ENCODE data around the gene RIMKLA.

Gene RIMKLA

GRCh38 chr1:42358791-42359190 lies 21.8 kb upstream of the RIMKLA start:
- Histone ChIP-seq H3K4me2 (ENCODE audit: low read length) (no peak overlapping the region), H3K36me3 (ENCODE audit: insufficient read depth, low read length) (no peaks in the 10 kb centered on the region), H3K4me3 (ENCODE audit: low read depth, low read length, poor library complexity, severe bottlenecking) (no peak overlapping the region), H3K79me2 (ENCODE audit: insufficient read depth, low read length) (no peaks in the 10 kb centered on the region), H3K27ac (ENCODE audit: low read depth, low read length, poor library complexity, severe bottlenecking) (no peak overlapping the region), H3K4me1 (ENCODE audit: insufficient read depth, low read length, severe bottlenecking) (no peaks in the 10 kb centered on the region), H3K9me3 (ENCODE audit: low read length) (no peaks in the 10 kb centered on the region), H3K9me2 (ENCODE audit: low read depth, low read length) (no peaks in the 10 kb centered on the region), H4K20me1 (ENCODE audit: insufficient read depth, low read length) (no peaks in the 10 kb centered on the region), H2AFZ (ENCODE audit: low read length) (no peak overlapping the region), H3K9ac (ENCODE audit: low read length) (no peak overlapping the region), H3F3A (ENCODE audit: insufficient read depth, low read length) (no peaks in the 10 kb centered on the region), H3K27me3 (ENCODE audit: insufficient read depth, low read length) (peaks cover 3% of the 10 kb centered on the region; the same call in 1 of the 2 replicates)
- TF ChIP-seq CTCF (IDR thresholded peaks at IDR 0.05; ENCODE audit: low read length) (no peak), EZH2 (IDR thresholded peaks at IDR 0.05; ENCODE audit: borderline replicate concordance, low read length) (no peak)

- Histone ChIP-seq H3K4me1 (ENCODE audit: insufficient read depth, low read length, severe bottlenecking) (no peaks in the 10 kb centered on the region), H3K9me3 (ENCODE audit: low read length) (no peaks in the 10 kb centered on the region), H3K36me3 (ENCODE audit: insufficient read depth, low read length) (no peaks in the 10 kb centered on the region), H3K9ac (ENCODE audit: low read length) (no peak overlapping the region), H3K27me3 (ENCODE audit: insufficient read depth, low read length) (peaks cover 3% of the 10 kb centered on the region; the same call in 1 of the 2 replicates), H3K4me3 (ENCODE audit: low read depth, low read length, poor library complexity, severe bottlenecking) (no peak overlapping the region), H3K27ac (ENCODE audit: low read depth, low read length, poor library complexity, severe bottlenecking) (no peak overlapping the region), H2AFZ (ENCODE audit: low read length) (no peak overlapping the region), H3K79me2 (ENCODE audit: insufficient read depth, low read length) (no peaks in the 10 kb centered on the region), H3K4me2 (ENCODE audit: low read length) (no peak overlapping the region), H4K20me1 (ENCODE audit: insufficient read depth, low read length) (no peaks in the 10 kb centered on the region), H3F3A (ENCODE audit: insufficient read depth, low read length) (no peaks in the 10 kb centered on the region), H3K9me2 (ENCODE audit: low read depth, low read length) (no peaks in the 10 kb centered on the region)
- TF ChIP-seq CTCF (IDR thresholded peaks at IDR 0.05; ENCODE audit: low read length) (no peak), EZH2 (IDR thresholded peaks at IDR 0.05; ENCODE audit: borderline replicate concordance, low read length) (no peak)
Observed at GRCh38 chr1:42359466-42359865, 21.1 kb upstream of the RIMKLA start.

- Histone ChIP-seq H3K27ac (ENCODE audit: low read depth, low read length, poor library complexity, severe bottlenecking) (no peak overlapping the region), H3K9me2 (ENCODE audit: low read depth, low read length) (no peaks in the 10 kb centered on the region), H3K4me2 (ENCODE audit: low read length) (no peak overlapping the region), H4K20me1 (ENCODE audit: insufficient read depth, low read length) (no peaks in the 10 kb centered on the region), H2AFZ (ENCODE audit: low read length) (no peak overlapping the region), H3K4me1 (ENCODE audit: insufficient read depth, low read length, severe bottlenecking) (no peaks in the 10 kb centered on the region), H3K36me3 (ENCODE audit: insufficient read depth, low read length) (no peaks in the 10 kb centered on the region), H3K27me3 (ENCODE audit: insufficient read depth, low read length) (peaks cover 3% of the 10 kb centered on the region; the same call in 1 of the 2 replicates), H3K4me3 (ENCODE audit: low read depth, low read length, poor library complexity, severe bottlenecking) (no peak overlapping the region), H3F3A (ENCODE audit: insufficient read depth, low read length) (no peaks in the 10 kb centered on the region), H3K9ac (ENCODE audit: low read length) (no peak overlapping the region), H3K9me3 (ENCODE audit: low read length) (no peaks in the 10 kb centered on the region), H3K79me2 (ENCODE audit: insufficient read depth, low read length) (no peaks in the 10 kb centered on the region)
- no peak for TF ChIP-seq CTCF (IDR thresholded peaks at IDR 0.05; ENCODE audit: low read length)
- TF ChIP-seq EZH2 (IDR thresholded peaks at IDR 0.05; ENCODE audit: borderline replicate concordance, low read length) = no peak
Observed at GRCh38 chr1:42364089-42364488, 16.5 kb upstream of the RIMKLA start.

Data from OCI-LY1 (cell line).